Fibroblast of lung (primary cell): ENCODE results near the gene CUTA.

ENCODE experiments used
- EZH2 ChIP-seq: IDR thresholded peaks from 2 replicates; pipeline ENCODE4 v1.5.1; 2012; ENCODE audit warnings: low read length, control low read depth, mild to moderate bottlenecking; ENCODE audit errors: missing control alignments
- TF ChIP-seq, protein P1 (sequence below), 2 donors: IDR thresholded peaks in 1 of 2; conservative IDR thresholded peaks in 1 of 2; 1 replicate in 1 of 2; 2 replicates in 1 of 2; pipeline ENCODE4 v1.5.1; 2011 to 2012; ENCODE audit warnings: low read length in 2 of 2, control low read depth in 1 of 2, inconsistent platforms in 1 of 2, low read depth in 1 of 2, mild to moderate bottlenecking in 1 of 2

DNA sequence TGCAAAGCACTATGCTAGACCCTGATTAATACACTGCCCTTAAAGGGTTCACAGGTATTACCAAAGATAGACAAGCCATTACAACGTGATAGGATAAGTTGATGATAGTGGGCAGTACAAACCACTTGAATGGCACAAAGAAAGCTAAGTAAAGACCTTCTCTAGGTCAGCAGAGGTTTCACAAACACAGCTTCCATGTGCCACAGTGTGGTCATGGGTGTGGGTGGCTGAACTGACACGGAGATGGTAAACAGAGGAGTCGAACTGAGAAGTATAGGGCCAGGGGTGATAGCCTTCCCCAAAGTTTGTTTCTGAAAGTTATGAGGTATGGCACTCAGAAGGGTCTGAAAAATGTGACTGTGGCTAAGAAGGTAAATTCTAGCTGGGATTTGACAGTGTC lies 40.8 kb upstream of the CUTA start:
- TF ChIP-seq, protein P1, sequence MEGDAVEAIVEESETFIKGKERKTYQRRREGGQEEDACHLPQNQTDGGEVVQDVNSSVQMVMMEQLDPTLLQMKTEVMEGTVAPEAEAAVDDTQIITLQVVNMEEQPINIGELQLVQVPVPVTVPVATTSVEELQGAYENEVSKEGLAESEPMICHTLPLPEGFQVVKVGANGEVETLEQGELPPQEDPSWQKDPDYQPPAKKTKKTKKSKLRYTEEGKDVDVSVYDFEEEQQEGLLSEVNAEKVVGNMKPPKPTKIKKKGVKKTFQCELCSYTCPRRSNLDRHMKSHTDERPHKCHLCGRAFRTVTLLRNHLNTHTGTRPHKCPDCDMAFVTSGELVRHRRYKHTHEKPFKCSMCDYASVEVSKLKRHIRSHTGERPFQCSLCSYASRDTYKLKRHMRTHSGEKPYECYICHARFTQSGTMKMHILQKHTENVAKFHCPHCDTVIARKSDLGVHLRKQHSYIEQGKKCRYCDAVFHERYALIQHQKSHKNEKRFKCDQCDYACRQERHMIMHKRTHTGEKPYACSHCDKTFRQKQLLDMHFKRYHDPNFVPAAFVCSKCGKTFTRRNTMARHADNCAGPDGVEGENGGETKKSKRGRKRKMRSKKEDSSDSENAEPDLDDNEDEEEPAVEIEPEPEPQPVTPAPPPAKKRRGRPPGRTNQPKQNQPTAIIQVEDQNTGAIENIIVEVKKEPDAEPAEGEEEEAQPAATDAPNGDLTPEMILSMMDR (conservative IDR thresholded peaks at IDR 0.05 in 1 of 2, IDR thresholded peaks at IDR 0.05 in 1 of 2; ENCODE audit: low read depth in 1 of 2, low read length in 2 of 2) = no peak
- no peak for TF ChIP-seq EZH2
